ENCODE data around the gene RRAGC. TPM values are rescaled to one million over a fixed set of nuclear protein-coding genes. Genes with fewer than 3 reads are reported as not detected.
"Not testable (repeated sequence)": the region's sequence is repeated elsewhere in the genome, so short reads cannot be mapped to it uniquely, and the experiment has no call there.

The RRAGC gene
- total RNA-seq, 1 donor from 2014 or later = 12.9 TPM

DNA sequence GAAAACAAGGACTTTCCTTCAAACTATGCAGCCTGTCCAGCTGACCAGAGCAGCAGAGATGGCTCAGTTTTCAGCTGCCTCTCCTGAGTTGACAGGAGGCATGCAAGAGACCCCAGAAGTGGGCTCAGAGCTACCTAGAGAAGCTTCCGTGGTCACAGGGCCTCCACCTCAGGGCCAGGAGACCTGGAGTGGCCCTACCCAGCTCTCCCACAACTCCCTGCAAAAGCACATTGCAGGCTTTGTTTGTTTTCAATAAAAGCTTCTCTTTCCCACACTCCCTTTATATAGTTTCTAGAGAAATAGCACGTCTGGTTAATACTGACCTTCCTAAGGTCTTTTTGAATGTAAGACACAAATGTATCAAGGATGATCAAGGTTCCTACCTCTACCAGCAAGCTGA is 40.1 kb downstream of the RRAGC start:
- Mint-ChIP-seq H3K9me3 (no peaks in the 10 kb centered on the region), H3K27ac (no peak overlapping the region), H3K4me3 (no peak overlapping the region), H3K36me3 (ENCODE audit: low read depth) (no peaks in the 10 kb centered on the region), H3K27me3 (ENCODE audit: insufficient read depth) (peaks cover 58% of the 10 kb centered on the region), H3K4me1 (ENCODE audit: low read depth) (peaks cover 8% of the 10 kb centered on the region)
- intact Hi-C loops (cut with micrococcal nuclease) = no loop called here
- DNase-seq (ENCODE audit: low spot score) = no peak

DNA sequence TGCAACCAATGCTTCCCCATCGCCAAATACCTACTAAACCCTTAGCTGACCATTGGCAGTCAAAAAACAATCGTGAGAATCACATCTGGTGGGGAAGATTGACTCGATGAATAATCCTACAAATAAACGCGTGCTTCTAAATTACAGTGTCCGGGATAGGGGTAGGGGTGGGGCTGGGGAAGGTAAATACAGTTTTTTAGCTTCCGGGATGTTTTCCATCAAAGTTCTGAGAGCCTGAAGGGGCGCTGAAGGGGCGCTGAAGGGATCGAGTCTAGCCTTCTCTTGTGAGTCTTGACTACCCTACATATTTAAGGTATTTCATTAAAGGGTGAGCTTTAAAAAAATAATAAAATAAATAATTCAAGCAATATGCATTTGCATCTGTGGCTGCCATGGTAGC is 40.5 kb downstream of the RRAGC start:
- Mint-ChIP-seq H3K36me3 (ENCODE audit: low read depth) (no peaks in the 10 kb centered on the region), H3K9me3 (no peaks in the 10 kb centered on the region), H3K27me3 (ENCODE audit: insufficient read depth) (peaks cover 63% of the 10 kb centered on the region), H3K4me1 (ENCODE audit: low read depth) (peaks cover 8% of the 10 kb centered on the region), H3K27ac (no peak overlapping the region), H3K4me3 (no peak overlapping the region)
- intact Hi-C loops (cut with micrococcal nuclease) = no loop called here
- no peak for DNase-seq (ENCODE audit: low spot score)

DNA sequence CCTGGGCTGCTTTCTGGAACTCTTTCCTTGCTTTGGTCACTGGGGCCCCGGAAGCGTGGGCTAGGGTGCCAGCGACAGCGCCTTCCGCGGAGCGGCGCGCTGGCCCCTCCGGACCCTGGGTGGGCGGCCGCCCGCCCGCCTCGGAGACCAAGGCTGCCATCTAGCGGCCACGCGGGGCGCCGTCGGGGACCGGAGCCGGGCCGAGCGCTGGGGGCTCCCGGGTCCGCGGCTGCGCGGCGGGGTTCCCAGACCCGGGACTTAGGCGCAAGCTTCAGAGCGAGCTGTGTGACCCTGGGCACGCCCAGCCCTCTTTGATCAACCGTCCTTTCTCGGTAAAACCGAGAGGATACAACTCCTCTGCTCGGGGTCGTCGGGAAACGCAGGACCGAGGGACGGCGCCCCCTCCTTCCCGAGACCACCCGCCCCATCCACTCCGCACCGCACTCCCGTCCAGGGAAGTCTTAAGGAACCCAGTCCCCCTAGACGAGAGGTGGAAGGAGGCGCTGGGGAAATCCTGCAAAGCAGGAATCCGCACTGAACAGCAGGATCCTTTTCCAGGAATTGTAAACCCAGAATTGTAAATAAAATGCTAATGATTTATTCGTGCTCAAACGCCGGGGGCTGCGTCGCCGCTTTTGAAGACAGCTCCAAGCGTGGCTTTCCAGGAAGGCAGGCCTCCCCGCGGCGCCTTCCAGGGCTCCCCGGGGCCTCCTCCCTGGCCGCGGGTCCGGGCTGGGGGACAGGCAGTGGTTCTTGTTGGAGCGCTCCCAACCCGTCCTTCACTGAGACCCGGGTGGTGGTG is 41.2 kb downstream of the RRAGC start:
- H3K4me1 Mint-ChIP-seq (ENCODE audit: low read depth) = peaks cover 8% of the 10 kb centered on the region
- H3K36me3 Mint-ChIP-seq (ENCODE audit: low read depth) = no peaks in the 10 kb centered on the region
- intact Hi-C loops (cut with micrococcal nuclease) = no loop called here
- H3K4me3 Mint-ChIP-seq = no peak overlapping the region
- no peaks in the 10 kb centered on the region for H3K9me3 Mint-ChIP-seq
- peak; percentile 11 for DNase-seq (ENCODE audit: low spot score)
- no peak overlapping the region for H3K27ac Mint-ChIP-seq
- peaks cover 64% of the 10 kb centered on the region for H3K27me3 Mint-ChIP-seq (ENCODE audit: insufficient read depth)

DNA sequence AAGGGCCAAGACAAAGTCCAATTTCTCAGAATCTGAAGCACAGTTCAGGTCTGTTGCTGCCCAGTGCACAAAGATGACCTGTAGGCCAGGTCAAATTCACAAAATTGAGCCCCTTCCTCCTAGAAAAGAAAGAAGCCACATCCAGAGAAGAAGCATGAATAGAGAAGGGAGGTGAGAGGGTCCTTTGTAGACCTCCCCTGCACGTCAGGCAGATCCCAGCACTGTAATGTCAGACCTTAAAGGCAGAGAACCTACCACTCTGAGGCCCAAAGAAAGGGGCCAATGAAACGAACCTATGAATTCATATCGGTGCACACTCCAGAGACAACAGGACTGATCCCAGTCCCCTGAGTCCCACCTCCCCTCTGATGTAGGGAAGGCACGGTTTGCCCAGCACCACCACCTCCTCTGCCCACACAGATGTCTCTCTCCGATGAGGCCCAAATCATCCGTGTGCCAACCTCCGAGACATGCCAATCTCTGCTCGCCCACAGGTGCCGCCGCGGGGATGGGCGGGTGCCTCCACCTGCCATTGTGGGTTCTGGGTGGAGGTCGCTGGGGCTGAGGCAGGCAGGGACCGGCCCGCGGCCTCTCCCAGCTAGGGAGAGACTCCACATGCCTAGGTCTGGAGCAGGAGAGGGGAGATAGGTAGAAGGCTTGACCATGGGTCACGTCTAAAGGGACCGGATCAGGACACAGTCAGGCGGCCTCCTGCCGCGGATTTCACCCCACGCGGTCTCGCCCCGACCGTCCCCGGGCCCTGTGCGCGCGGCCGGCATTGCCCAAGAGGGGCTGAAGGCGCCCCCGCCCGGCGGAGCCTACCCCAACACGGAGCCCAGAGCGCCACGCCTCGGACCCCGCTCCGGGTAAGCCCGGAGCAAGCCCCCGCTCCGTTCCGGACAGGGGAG is 42.1 kb downstream of the RRAGC start:
- Mint-ChIP-seq H3K27ac (no peak overlapping the region), H3K27me3 (ENCODE audit: insufficient read depth) (peaks cover 68% of the 10 kb centered on the region), H3K36me3 (ENCODE audit: low read depth) (no peaks in the 10 kb centered on the region), H3K9me3 (no peaks in the 10 kb centered on the region), H3K4me3 (no peak overlapping the region), H3K4me1 (ENCODE audit: low read depth) (peaks cover 8% of the 10 kb centered on the region)
- DNase-seq (ENCODE audit: low spot score) = no peak
- intact Hi-C loops (cut with micrococcal nuclease) = loop anchor here (2.0 kb wide), 1 partner anchor 773 kb away; no protein-coding TSS in a partner anchor

DNA sequence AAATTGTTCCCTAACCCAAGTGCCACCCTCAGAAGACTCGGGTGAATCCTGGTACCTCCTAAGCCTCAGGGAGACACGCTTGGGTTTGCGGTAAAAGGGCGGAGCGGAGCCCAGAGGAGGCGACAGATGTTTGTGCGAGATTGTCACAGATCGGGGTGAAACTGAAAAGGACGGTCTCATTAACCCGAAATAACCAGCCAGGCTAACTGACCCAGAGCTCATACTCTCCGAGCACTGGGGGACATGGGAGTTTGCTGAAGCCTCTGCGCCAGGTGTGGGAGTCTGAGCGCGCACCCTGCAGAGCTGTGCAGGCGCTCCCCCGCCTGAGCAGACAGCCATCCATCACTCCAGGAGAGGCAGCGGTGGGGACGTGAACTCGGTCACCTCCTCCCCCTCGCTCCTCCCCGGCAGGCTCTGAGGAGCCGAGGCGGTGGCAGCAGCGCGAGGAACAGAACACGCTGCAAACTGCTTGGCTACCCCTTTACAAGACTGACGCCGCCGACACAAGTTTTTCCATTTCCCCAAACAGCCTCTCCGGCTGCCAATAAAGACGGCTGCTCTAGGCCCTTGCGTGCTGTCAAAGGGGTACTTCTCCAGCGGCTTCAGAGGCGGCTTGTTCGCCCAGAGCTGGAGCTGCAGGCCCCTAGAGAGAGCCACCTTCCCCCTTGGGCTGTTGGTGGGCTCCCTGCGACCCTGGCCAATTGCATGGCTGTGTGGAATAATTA is 43.5 kb downstream of the RRAGC start:
- H3K27ac Mint-ChIP-seq = no peak overlapping the region
- peaks cover 8% of the 10 kb centered on the region for H3K4me1 Mint-ChIP-seq (ENCODE audit: low read depth)
- H3K4me3 Mint-ChIP-seq = peak overlapping the region; percentile 7
- DNase-seq (ENCODE audit: low spot score) = no peak
- H3K9me3 Mint-ChIP-seq = no peaks in the 10 kb centered on the region
- intact Hi-C loops (cut with micrococcal nuclease) = loop anchor here (2.0 kb wide), 1 partner anchor 771 kb away; no protein-coding TSS in a partner anchor
- H3K36me3 Mint-ChIP-seq (ENCODE audit: low read depth) = no peaks in the 10 kb centered on the region
- peaks cover 66% of the 10 kb centered on the region for H3K27me3 Mint-ChIP-seq (ENCODE audit: insufficient read depth)

DNA sequence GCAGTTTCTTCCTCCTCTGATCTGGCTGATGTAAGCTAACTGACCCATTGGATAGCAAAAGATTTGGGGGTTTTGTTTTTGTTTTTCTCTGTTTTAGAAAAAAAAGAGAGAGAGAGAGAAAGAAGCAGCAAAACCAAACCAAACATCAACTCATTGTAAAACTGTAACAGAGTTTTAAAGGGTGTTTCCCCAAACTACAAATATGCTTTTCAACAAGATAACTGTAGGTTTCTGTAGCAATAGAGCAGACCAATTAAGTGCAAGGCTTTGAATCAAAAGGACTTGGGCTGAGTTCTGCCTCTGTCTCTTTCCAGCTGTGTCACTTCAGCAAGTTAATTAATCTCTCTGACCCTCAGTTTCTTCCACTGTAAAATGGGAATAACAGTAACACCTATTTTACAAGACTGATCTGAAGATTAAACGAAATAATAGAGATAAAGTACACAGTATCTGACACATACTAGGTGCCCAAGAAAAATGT is 44.5 kb downstream of the RRAGC start:
- no peak overlapping the region for H3K27ac Mint-ChIP-seq
- H3K27me3 Mint-ChIP-seq (ENCODE audit: insufficient read depth) = peaks cover 61% of the 10 kb centered on the region
- intact Hi-C loops (cut with micrococcal nuclease) = no loop called here
- peaks cover 8% of the 10 kb centered on the region for H3K4me1 Mint-ChIP-seq (ENCODE audit: low read depth)
- no peak overlapping the region for H3K4me3 Mint-ChIP-seq
- H3K36me3 Mint-ChIP-seq (ENCODE audit: low read depth) = no peaks in the 10 kb centered on the region
- H3K9me3 Mint-ChIP-seq = no peaks in the 10 kb centered on the region
- no peak for DNase-seq (ENCODE audit: low spot score)

DNA sequence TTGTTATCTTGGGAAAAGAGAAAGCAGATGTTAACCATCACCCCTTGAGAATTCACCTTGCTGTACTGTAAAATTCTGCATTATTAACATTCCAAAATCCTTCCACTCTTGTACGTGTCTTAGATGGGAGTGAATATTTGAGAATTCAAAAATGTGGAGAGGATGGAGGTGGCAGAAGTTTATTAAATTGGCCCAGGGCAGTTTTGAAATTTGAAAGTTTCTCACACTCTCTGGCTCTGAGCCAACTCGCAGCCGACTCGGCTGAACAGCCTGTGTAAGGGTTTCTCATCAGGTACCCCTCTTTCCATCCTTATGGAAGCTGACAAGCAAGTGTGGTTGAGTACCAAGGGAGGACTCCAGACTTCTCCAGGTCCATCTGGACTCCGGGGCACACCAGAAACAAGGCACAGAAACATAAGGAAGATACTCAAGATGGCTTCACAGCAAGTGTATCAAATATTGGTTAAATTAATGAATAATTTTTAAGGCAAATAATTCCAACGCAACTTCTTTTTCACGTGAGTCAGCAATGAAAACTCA is 45.1 kb downstream of the RRAGC start:
- Mint-ChIP-seq H3K27me3 (ENCODE audit: insufficient read depth) (peaks cover 56% of the 10 kb centered on the region), H3K4me3 (no peak overlapping the region), H3K27ac (no peak overlapping the region), H3K36me3 (ENCODE audit: low read depth) (no peaks in the 10 kb centered on the region), H3K9me3 (no peaks in the 10 kb centered on the region), H3K4me1 (ENCODE audit: low read depth) (peaks cover 8% of the 10 kb centered on the region)
- intact Hi-C loops (cut with micrococcal nuclease) = no loop called here
- DNase-seq (ENCODE audit: low spot score) = no peak

DNA sequence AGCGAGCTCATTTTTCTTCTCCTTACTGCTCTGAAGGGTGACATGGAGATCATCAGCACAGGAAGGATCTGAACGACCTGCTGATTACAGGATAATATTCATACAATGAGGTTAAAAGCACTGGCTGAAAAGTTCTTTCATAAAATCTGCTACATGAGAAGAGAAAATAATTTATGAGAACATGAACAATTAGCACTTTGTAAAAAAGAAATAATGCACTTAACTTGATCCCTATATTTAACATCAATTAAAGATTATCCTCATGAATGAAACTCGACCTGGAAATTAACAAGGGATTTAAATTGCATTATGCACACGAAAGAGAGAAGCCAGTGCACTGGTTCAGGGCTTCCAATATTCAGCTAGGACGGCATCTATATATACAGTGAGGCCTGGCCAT is 46.6 kb downstream of the RRAGC start:
- intact Hi-C loops (cut with micrococcal nuclease) = no loop called here

DNA sequence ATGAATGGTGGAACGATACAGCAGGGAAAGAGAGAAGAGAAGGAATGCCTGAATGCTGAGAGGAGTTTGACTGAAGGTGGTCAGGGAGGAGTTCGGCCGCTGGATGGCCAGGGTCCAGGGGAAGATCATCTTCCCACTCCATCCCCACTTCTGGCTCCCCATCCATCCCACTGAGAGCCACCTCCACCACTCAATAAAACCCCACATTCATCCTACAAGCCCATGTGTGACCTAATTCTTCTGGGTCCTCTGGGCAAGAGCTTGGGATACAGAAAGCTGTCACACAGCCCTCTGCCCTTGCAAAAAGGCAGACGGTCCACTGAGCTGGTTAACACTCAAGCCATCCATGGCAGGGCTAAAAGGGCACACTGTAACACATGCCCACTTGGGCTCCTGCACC is 48.1 kb downstream of the RRAGC start:
- H3K4me3 Mint-ChIP-seq; H3K9me3 Mint-ChIP-seq; H3K36me3 Mint-ChIP-seq (ENCODE audit: low read depth); intact Hi-C loops (cut with micrococcal nuclease); H3K27ac Mint-ChIP-seq; H3K4me1 Mint-ChIP-seq (ENCODE audit: low read depth); DNase-seq (ENCODE audit: low spot score): not testable (repeated sequence)
- peaks cover 53% of the 10 kb centered on the region for H3K27me3 Mint-ChIP-seq (ENCODE audit: insufficient read depth)

More for the DNA sequence above, 46.6 kb downstream of the RRAGC start:
- Mint-ChIP-seq H3K4me3 (no peak overlapping the region), H3K27me3 (ENCODE audit: insufficient read depth) (peaks cover 50% of the 10 kb centered on the region), H3K9me3 (no peaks in the 10 kb centered on the region), H3K4me1 (ENCODE audit: low read depth) (peaks cover 8% of the 10 kb centered on the region), H3K36me3 (ENCODE audit: low read depth) (no peaks in the 10 kb centered on the region), H3K27ac (no peak overlapping the region)
- no peak for DNase-seq (ENCODE audit: low spot score)

DNA sequence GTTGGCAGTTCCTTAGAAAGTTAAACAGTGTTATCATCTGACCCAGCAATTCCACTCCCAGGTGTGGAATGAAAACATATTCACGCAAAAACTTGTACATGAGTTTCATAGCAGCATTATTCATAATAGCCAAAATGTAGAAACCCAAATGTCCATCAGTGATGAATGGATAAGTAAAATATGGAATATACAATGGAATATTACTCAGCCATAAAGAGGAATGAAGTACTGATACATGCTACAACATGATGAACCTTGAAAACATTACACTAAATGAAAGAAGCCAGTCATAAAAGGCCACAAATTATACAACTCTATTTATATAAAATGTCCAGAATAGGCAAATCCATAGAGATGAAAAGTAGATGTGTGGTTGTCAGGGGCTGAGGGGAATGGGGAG is 53.5 kb downstream of the RRAGC start:
- Mint-ChIP-seq H3K9me3 (no peaks in the 10 kb centered on the region), H3K4me1 (ENCODE audit: low read depth) (peaks cover 5% of the 10 kb centered on the region), H3K4me3 (no peak overlapping the region), H3K27ac (no peak overlapping the region), H3K36me3 (ENCODE audit: low read depth) (no peaks in the 10 kb centered on the region), H3K27me3 (ENCODE audit: insufficient read depth) (peaks cover 52% of the 10 kb centered on the region)
- intact Hi-C loops (cut with micrococcal nuclease) = no loop called here
- DNase-seq (ENCODE audit: low spot score) = no peak

DNA sequence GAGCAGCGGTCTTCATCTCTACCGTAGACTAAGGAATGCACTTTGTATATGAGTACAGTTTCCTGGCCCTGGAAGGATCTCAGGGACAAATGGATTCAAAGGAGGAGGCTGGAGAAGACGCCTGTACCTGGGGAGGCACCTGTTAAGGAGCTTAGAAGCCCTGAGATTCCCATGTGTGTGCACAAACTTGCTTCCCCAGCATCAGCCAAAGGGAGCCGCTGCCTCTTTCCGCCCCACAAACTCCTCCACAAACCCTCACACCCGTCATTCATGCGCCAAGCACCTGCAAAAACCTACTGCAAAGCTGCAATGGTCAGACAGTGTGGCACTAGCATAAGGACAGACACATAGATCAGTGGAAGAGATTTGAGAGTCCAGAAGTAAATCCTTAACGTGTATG is 54.5 kb downstream of the RRAGC start:
- H3K4me1 Mint-ChIP-seq (ENCODE audit: low read depth) = peaks cover 5% of the 10 kb centered on the region
- H3K27ac Mint-ChIP-seq = no peak overlapping the region
- no peaks in the 10 kb centered on the region for H3K9me3 Mint-ChIP-seq
- H3K36me3 Mint-ChIP-seq (ENCODE audit: low read depth) = no peaks in the 10 kb centered on the region
- no peak for DNase-seq (ENCODE audit: low spot score)
- intact Hi-C loops (cut with micrococcal nuclease) = no loop called here
- no peak overlapping the region for H3K4me3 Mint-ChIP-seq
- peaks cover 50% of the 10 kb centered on the region for H3K27me3 Mint-ChIP-seq (ENCODE audit: insufficient read depth)

DNA sequence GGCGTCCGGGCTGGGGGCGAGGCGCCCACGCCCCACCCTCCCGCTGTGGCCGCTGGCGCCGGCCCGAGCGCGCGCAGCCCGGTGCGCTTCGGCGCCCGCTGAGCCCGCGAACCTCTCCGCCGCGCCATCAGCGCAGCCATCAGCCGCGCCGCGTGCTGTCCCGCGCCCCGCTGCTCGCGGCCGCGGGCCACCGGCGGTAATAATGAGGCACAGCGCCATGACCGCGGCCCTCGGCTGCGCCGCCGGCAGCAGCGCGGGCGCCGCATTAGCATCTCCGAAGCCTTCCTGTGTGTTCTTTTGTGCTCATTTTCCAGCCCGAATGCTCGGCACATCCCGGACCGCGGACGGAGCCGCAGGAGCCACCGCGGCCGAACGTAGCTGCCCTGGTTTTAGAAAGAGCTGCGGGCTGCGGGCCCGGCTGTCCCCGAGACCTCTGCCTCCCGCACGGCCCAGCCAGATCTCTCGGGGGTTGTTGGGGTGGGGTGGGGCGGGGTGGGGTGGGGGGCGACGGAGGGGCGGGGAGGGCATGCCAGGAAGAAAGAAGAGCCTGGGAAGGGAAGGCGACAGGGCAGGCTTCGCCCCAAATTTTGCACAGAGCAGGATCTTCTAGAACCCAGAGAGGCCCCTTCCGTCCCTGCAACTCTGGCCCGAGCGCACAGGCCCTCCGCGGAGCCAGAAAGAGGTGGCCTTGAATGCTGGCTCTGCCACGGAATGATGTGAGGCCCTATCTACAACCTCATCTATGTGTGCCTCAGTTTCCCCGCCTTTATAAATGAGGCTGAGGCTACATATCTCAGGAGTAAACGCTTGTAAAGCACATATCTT is 55.3 kb downstream of the RRAGC start:
- Mint-ChIP-seq H3K27ac (no peak overlapping the region), H3K4me3 (peak overlapping the region; percentile 53), H3K27me3 (ENCODE audit: insufficient read depth) (peaks cover 50% of the 10 kb centered on the region), H3K9me3 (no peaks in the 10 kb centered on the region), H3K4me1 (ENCODE audit: low read depth) (peaks cover 5% of the 10 kb centered on the region), H3K36me3 (ENCODE audit: low read depth) (no peaks in the 10 kb centered on the region)
- no peak for DNase-seq (ENCODE audit: low spot score)
- intact Hi-C loops (cut with micrococcal nuclease) = no loop called here
